ENCODE results near the gene ZNF664.

- TF ChIP-seq CTCF (IDR thresholded peaks at IDR 0.05 in 2 of 3, conservative IDR thresholded peaks at IDR 0.05 in 1 of 3; ENCODE audit: control insufficient read depth in 2 of 3, extremely low read depth in 1 of 3, insufficient read depth in 1 of 3, low read depth in 3 of 3, low read length in 3 of 3) (no peak), POLR2A (IDR thresholded peaks at IDR 0.05; ENCODE audit: low read depth, low read length) (no peak), EZH2 (IDR thresholded peaks at IDR 0.05; ENCODE audit: borderline replicate concordance, control insufficient read depth, low read depth, low read length) (no peak), CREM (IDR thresholded peaks at IDR 0.05; ENCODE audit: low read depth) (no peak), SP1 (IDR thresholded peaks at IDR 0.05; ENCODE audit: low read depth, low read length) (no peak), SUZ12 (IDR thresholded peaks at IDR 0.05; ENCODE audit: unreplicated experiment) (no peak), SKIL (IDR thresholded peaks at IDR 0.05; ENCODE audit: low read depth, poor library complexity, severe bottlenecking) (no peak), TAF1 (IDR thresholded peaks at IDR 0.05; ENCODE audit: borderline replicate concordance, low read depth, low read length) (no peak), ZNF592 (IDR thresholded peaks at IDR 0.05) (no peak), USF1 (IDR thresholded peaks at IDR 0.05; ENCODE audit: borderline replicate concordance, extremely low read length, insufficient read depth, low read depth, low read length) (no peak), DPF2 (IDR thresholded peaks at IDR 0.05) (no peak)
These were observed 35.9 kb upstream of the ZNF664 start for GRCh38 chr12:123936956-123937706.

Measured in GM12878 (cell line).